Measurements from ENCODE around the gene SLC25A28.

Gene SLC25A28, protein sequence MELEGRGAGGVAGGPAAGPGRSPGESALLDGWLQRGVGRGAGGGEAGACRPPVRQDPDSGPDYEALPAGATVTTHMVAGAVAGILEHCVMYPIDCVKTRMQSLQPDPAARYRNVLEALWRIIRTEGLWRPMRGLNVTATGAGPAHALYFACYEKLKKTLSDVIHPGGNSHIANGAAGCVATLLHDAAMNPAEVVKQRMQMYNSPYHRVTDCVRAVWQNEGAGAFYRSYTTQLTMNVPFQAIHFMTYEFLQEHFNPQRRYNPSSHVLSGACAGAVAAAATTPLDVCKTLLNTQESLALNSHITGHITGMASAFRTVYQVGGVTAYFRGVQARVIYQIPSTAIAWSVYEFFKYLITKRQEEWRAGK

DNA sequence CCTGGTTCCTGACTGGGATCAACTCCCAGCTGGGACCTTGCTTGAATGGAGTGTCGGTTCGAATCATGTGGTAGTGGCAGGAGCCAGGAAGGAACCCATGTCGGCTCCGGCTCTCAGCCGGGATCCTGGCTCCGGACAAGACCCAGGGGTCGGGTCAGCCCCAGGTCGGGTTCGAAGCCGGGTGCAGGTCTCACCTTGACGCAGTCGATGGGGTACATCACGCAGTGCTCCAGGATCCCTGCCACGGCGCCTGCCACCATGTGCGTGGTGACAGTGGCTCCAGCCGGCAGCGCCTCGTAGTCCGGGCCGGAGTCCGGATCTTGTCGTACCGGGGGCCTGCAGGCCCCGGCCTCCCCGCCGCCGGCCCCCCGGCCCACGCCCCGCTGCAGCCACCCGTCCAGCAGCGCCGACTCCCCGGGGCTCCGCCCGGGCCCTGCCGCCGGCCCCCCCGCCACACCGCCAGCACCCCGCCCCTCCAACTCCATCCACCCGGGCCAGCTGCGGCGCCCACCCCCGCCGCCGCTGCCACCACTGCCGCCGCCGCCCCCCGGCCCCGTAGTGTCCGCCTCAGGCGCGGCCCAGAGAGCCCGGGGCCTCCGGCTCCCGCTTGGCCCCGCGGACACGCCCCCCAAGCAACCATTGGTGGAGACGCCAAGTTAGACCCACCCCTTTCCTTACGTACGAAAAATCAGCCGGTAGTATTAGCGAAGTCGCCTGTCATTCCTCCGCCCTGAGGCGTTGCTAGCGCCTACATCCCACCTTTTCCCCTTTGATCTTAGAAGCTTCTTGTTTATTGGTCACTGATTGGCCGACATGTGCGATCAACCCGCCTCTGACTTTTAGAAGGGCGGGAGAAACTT, at the start of gene SLC25A28:
TSS of gene SLC25A28 (minus strand) at position 589 of the 860 bp plus-strand sequence. CDS start at position 485, 104 bp downstream.
- peak; percentile 83 to 86 for DNase-seq (ENCODE audit: low read depth in 2 of 2, low spot score in 1 of 2)

DNA sequence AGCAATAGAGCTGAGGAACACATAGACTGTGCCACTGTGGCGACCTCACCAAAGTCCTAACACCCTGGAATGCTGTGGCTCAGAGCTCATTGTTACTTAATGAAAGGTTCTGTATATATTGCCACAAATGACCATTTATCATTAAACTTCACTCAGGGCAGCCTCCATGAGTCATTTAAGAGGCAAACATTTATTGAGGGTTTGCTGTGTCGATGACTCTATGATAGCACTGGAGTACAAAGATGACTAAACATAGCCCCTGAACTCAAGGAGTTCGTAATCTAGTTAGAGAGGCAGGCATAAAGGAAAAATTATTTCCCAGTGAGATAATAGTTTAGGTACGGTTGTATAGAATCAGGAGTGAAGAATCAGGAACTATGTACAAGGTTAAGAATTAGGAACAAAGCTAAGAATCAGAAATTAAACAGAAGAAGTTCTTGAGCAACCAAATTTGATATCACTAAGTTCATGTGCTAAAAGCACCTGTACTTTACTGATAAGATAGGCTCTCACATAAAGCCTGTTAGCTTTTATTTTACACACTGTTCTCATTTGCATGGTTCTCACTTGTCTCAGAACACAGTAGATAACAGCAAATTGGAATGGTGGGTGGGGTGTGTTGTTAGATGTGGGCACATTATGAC, 47.0 kb upstream of the SLC25A28 start:
- no peak for DNase-seq (ENCODE audit: low read depth in 2 of 2, low spot score in 1 of 2)

DNA sequence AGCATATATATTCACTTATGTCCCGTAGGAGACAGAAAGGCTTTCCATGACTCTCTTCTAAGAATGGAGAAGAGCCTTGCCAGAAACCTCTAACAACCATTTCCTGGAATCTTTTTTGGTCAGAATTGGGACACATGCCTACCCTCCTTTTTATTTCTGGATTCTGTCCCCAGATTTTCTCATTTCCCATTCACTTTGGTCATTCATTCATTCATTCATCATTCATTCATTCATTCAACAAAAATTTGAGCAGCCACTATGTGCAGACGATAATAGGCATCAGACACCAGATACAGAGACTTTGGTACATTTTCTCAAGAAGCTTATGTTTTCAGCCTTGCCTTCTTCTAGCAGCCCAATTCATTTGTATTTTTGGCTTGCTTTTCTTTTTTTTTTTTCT, 45.1 kb upstream of the SLC25A28 start:
- no peak for DNase-seq (ENCODE audit: low read depth in 2 of 2, low spot score in 1 of 2)

DNA sequence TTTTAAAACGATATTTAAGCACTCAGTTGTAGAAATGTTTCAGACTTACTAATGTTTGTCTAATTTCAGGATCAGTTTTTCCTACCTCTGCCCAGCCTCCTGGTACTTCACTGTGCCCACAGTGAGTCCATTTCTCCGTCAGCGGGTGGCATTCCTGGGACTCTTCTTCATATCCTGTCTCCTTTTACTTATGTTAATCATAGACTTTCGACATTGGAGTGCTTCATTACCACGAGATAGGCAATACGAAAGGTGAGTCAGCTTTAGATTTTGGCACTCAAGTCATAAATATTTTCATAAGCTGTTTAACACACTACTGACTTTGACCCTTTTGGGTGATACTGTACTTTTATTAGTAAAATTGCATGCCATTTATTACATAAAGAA, 41.1 kb upstream of the SLC25A28 start:
- DNase-seq (ENCODE audit: low read depth in 2 of 2, low spot score in 1 of 2) = no peak

DNA sequence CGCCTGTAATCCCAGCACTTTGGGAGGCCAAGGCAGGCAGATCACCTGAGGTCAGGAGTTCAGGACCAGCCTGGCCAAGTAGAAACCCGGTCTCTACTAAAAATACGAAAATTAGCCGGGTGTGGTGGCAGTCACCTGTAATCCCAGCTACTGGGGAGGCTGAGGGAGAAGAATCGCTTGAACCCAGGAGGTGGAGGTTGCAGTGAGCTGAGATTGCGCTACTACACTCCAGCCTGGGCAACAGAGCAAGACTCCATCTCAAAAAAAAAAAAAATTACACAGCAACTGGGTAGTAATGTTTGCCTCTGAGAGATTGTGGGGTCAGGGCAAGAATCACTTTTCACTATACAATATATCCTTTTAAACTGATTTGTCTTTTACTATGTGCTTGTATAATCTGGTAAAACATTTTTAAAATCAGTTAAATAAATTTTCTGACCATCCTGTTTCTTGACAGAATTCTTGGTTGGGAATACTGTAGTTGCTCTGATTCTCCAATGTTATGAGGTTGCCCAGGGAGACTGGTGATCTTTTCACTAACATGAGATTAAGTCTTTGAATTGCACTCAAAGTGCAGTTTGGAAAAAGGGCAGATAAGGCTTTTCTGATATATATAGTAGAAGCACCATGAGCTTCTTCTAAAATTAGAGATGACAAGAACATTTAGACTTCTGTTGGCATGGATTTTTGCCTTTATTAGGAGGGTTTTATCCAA, 40.6 kb upstream of the SLC25A28 start:
- no peak for DNase-seq (ENCODE audit: low read depth in 2 of 2, low spot score in 1 of 2)

DNA sequence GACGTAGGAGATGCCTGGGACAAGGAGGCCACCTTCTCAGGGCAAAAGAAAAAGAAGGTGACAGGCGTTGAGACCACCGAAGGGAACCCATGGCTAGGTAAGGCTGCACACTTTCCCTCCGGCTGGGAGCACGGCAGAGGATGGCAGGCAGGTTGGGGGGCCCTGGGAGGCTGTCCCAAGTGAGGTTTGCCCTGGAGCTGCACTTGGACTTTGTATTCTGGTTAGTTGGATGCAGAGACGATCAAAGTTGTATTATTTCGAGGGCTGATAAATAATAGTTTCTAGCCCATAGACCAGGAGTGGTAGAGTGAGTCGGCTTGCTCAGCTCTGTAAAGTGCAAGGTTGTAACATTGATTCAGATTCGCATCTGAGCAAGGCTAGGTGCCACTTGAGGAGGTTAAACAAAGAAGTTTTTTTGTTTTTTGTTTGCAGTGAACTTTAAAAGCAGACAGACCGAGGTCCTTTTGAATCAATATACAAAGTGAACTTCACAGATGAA, 39.7 kb upstream of the SLC25A28 start:
- DNase-seq (ENCODE audit: low read depth in 2 of 2, low spot score in 1 of 2) = no peak

DNA sequence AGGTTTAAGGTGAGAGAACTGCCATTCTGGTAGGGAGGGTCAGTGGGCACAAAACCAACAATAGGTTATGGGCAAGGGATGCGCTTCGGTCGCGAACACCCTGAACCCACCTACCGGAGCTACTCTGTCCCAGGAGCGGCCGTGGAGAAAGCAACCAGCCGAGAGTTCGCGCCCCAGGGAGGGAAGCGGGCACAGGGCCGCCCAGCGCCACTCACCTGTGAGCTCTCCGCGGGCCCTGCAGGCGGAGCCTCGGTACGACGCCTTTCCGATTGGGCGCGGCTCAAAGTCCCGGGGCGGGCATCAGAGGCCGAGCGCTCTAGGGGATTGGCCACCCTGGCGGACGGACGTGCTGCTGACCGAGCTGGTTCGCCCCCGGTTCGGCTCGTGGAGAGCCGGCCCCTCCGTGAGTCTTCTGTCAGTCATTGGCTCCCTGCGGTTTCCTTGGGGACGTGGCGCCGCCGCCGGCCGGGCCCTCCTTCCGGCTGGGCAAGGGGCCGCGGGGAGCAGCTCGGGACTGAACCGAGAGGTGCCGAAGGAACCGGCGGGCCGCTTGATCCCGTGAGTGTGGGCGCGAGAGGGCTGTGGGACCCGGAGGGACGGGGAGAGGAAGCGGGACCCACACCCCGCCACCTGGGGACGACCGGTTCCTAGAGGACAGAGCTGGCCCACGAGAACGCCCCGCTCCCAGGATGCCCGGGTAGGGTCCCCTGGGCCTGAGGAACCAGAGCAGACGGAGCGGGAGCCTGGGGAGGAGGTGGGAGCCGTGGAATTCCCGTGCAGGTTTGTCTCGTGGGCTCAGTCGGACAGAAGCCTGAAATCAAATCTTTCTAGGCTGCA, 39.0 kb upstream of the SLC25A28 start, which contains the start of gene ENTPD7:
TSS of gene ENTPD7 (plus strand) at position 479 of the 837 bp plus-strand sequence. CDS start 448 bp downstream, outside the sequence.
- peak; percentile 54 to 74 for DNase-seq (ENCODE audit: low read depth in 2 of 2, low spot score in 1 of 2)

DNA sequence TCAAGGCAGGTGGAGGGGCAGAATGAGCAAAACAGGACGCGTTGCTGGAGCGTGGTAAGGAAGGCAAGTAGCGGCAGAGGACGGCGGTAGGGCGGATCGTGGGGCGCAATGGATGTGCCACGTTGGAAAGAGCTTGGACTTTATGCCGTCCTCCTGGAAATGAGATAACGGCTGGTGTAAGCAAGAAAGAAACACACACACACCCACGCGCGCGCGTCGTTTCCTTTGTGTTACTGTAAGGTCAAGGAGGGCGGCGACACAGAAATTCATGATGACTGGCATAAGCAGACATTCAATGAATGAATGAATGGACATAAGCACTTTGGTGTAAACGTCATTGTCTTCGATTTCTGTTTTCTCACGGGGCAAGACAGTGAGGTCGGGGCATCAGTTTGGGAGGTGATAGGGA, 38.4 kb upstream of the SLC25A28 start:
- peak in 1 of 2 donors; percentile 13 for DNase-seq (ENCODE audit: low read depth in 2 of 2, low spot score in 1 of 2)

DNA sequence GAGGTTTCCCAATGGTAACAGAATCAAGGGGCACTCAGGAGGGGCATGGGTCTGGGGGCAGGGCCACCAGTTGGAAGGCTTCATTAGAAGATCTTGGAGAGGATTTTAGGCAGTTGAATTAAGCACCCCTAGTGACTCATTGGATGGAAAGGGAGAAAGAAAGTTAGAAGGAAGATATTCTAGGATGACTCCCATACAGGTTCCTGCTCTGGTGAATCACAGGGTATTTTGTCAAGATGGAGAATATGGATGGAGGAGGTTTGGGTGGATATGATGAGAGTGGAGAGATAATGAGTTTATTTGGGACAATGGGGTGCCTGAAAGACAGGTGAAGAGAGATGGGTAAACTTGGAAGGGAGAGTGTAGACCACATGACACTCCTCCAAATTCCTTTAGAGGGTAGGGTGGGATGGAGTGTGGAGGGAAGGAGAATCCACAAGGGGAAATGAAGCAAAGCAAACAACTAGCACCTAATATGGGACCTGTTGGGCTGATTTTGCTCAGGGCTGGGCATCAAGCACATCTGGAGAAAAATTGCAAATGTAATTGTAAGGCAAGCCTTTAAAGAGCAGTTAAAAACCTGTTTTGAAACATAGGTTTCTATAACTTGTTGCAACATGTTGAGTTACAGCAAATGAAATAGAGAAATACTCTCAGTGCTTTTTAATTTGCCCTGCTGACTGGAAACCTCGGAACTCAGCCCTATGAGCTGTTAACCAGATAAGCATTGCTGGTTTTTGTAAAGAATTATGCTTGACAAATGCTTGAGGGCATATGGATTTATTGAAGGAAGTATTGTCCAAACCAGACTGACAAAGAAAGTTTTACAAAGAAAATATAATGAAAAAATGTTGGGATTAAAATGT, 36.2 kb upstream of the SLC25A28 start:
- no peak for DNase-seq (ENCODE audit: low read depth in 2 of 2, low spot score in 1 of 2)

DNA sequence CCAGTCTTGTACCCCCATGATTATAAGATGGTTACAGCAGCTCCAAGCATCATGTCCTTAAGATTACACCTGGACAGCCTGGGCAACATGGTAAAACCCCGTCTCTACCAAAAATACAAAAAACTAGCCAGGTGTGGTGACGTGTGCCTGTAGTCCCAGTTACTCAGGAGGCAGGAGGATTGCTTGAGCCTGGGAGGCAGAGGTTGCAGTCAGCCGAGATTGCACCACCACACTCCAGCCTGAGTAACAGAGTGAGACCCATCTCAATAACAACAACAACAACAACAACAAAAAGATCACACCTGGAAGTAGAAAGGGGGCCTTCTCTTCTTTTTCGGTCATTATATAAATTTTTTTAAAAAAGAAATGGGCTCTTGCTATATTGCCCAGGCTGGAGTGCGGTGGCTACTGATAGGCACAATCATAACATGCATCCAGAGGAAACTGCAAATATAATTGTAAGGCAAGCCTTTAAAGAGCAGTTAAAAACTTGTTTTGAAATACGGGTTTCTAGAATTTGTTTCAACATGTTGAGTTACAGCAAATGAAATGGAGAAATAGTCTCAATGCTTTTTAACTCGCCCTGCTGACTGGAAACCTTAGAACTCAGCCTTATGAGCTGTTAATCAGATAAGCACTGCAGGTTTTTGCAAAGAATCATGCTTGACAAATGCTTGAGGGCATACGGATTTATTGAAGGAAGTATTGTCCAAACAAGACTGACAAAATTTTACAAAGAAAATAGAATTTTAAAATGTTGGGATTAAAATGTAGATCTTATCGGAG, 34.3 kb upstream of the SLC25A28 start:
- no peak for DNase-seq (ENCODE audit: low read depth in 2 of 2, low spot score in 1 of 2)

DNA sequence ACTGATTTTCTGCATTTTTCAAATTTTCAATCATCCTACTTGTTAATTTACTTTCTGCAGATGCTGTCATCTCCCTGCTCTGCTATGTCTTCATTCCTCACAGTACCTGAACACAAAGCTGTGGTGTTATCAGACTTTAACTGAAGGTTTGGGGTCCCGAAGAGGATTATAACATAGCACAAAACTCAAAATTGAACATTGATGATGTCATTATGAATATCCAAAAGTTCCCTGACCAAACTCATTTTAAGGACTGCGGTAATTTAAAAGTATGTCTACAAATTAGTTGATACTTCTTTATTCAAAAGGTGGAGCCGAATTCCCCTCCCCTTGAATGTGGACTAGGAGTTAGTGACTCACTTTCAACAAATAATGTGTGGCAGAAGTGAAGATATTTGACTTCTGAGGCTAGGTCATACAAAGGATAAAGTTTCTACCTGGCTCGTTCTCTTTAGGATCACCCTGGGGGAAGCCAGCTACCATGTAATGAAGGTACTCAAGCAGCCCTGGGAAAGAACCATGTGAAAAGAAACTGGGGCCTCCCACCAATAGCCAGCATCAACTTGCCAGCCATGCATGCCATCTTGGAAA, 32.7 kb upstream of the SLC25A28 start:
- DNase-seq (ENCODE audit: low read depth in 2 of 2, low spot score in 1 of 2) = no peak

DNA sequence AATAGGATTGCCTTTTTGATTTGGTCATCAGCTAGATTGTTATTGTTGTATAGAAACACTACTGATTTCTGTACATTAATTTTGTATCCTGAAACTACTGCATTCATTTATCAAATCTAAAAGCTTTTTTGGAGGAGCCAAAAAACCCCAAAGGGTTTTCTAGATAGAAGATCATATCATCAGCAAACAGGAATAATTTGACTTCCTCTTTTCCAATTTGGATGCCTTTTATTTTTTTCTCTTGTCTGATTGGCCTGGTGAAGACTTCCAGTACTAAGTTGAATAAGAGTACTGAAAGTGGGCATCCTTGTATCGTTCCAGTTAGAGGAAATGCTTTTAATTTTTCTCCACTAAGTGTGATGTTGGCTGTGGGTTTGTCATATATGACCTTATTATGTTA, 28.5 kb upstream of the SLC25A28 start:
- no peak for DNase-seq (ENCODE audit: low read depth in 2 of 2, low spot score in 1 of 2)

DNA sequence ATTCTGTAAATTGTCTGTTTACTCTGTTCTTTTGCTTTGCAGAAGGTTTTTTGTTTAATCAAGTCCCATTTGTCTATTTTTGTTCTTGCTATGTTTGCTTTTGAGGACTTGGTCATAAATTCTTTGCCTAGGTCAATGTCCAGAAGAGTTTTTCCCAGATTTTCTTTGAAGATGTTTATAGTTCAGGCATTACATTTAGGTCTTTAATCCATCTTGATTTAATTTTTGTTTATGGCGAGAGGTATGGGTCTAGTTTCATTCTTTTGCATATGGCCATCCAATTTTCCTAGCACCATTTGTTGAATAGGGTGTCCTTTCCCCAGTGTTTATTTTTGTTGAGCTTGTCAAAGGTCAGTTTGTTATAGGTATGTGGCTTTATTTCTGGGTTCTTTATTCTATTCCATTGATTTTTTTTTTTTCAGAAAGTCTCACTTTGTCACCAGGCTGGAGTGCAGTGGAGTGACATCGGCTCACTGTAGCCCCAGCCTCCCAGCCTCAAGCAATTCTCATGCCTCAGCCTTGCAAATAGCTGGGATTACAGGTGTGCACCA, 27.4 kb upstream of the SLC25A28 start:
- DNase-seq (ENCODE audit: low read depth in 2 of 2, low spot score in 1 of 2) = no peak

DNA sequence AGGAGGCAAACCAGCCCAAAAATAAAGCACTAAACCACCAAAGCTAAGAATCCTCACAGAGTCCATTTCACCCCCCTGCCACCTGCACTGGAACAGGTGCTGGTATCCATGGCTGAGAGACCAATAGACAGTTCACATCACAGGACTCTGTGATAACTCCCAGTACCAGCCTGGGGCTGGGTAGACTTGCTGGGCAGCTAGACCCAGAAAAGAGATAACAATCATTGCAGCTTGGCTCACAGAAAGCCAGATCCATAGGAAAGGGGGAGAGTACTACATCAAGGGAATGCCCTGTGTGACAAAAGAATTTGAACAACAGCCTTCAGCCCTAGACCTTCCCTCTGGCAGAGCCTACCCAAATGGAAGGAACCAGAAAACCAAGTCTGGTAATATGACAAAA, 13.6 kb upstream of the SLC25A28 start:
- DNase-seq (ENCODE audit: low read depth in 2 of 2, low spot score in 1 of 2) = no peak

DNA sequence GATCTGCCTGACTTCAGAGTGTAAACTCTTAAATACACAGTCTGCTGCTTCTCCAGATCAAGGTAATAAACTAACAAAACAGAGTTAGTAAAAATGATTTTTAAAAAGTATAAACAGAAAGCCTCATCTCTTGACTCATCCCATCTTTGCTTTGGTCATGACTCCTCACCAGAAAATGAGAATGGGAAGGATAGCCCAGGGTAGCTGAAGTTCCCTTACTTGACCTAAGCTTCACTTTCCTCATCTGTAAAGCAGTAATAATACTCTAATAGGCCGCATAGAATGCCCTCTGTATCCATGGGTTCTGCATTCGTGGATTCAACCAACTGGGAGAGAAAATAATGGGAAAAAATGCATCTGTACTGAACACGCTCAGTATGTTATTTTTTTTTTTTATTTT, 11.3 kb upstream of the SLC25A28 start:
- DNase-seq (ENCODE audit: low read depth in 2 of 2, low spot score in 1 of 2) = no peak

DNA sequence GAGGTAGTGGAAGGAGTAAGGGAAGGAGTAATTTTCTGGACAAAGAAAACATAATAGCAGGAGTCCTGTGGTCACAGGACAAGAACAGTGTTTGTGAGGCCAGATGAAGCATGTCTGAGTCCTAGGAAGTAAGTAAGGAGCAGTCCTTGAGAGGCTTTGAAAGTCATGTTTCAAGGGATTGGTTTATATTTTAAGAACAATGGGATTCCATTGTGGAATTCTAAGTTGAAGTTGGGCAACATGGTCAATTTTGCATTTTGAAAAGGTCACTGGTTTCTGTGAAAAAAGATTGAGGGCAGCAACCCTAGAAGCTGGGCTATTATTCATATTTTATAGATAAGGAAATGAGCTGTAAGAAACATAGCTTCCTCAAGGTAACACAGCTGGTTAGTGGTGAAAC, 10.8 kb upstream of the SLC25A28 start:
- DNase-seq (ENCODE audit: low read depth in 2 of 2, low spot score in 1 of 2) = no peak

DNA sequence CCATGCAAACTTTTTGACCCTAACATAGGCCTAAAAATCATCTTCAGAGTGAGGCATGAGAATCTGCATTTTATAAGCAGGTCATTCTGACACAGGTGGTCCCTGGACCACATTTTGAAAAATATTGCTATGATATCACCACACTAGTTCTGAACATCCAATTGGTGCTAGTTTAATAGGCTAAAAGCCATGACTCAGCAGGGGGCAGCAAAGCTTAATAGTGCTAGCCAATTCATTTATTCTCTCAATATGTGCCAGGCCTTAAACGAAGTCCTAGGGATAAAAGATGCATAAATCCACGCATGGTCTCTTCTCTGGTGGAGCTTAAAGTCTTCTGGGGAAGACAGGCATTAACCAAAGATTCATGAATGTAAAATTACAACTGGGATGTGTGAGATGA, 10.2 kb upstream of the SLC25A28 start:
- DNase-seq (ENCODE audit: low read depth in 2 of 2, low spot score in 1 of 2) = no peak

DNA sequence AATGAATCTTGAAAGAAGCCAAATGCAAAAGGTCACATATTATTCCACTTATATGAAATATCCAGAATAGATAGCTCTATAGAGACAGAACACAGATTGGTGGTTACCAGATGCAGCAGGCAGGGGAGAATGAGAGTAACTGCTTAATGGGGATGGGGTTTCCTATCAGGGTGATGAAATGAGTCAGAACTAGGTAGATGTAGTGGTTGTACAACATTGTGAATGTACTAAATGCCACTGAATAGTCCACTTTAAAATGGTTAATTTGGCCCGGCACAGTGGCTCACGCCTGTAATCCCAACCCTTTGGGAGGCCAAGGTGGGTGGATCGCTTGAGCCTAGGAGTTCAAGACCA, 9.4 kb upstream of the SLC25A28 start:
- DNase-seq (ENCODE audit: low read depth in 2 of 2, low spot score in 1 of 2) = no peak

Data from stimulated activated CD8-positive, alpha-beta memory T cell treated with anti-CD3 and anti-CD28 coated beads, Interleukin-4, amount 100 ng/mL, for 1 hour (primary cell).